Fibroblast of lung (primary cell): Measurements from ENCODE around the gene LCN15.

Source experiments
- EZH2 ChIP-seq: IDR thresholded peaks from 2 replicates; pipeline ENCODE4 v1.5.1; 2012; ENCODE audit warnings: low read length, control low read depth, mild to moderate bottlenecking; ENCODE audit errors: missing control alignments
- TF ChIP-seq, protein P1 (sequence below), 2 donors: IDR thresholded peaks in 1 of 2; conservative IDR thresholded peaks in 1 of 2; 1 replicate in 1 of 2; 2 replicates in 1 of 2; pipeline ENCODE4 v1.5.1; 2011 to 2012; ENCODE audit warnings: low read length in 2 of 2, control low read depth in 1 of 2, inconsistent platforms in 1 of 2, low read depth in 1 of 2, mild to moderate bottlenecking in 1 of 2

- no peak for TF ChIP-seq EZH2
- TF ChIP-seq, protein P1, sequence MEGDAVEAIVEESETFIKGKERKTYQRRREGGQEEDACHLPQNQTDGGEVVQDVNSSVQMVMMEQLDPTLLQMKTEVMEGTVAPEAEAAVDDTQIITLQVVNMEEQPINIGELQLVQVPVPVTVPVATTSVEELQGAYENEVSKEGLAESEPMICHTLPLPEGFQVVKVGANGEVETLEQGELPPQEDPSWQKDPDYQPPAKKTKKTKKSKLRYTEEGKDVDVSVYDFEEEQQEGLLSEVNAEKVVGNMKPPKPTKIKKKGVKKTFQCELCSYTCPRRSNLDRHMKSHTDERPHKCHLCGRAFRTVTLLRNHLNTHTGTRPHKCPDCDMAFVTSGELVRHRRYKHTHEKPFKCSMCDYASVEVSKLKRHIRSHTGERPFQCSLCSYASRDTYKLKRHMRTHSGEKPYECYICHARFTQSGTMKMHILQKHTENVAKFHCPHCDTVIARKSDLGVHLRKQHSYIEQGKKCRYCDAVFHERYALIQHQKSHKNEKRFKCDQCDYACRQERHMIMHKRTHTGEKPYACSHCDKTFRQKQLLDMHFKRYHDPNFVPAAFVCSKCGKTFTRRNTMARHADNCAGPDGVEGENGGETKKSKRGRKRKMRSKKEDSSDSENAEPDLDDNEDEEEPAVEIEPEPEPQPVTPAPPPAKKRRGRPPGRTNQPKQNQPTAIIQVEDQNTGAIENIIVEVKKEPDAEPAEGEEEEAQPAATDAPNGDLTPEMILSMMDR (conservative IDR thresholded peaks at IDR 0.05 in 1 of 2, IDR thresholded peaks at IDR 0.05 in 1 of 2; ENCODE audit: low read depth in 1 of 2, low read length in 2 of 2), result no peak
These were observed 31.7 kb downstream of the LCN15 start for GRCh38 chr9:136732444-136733178.
